ENCODE results near the gene OR6S1. TPM values are rescaled to one million over a fixed set of nuclear protein-coding genes. Genes with fewer than 3 reads are reported as not detected.

The OR6S1 gene
- total and polyA plus RNA-seq, 2 of the 8 experiments (the other 6 are each of a cell fraction or from before 2014, with no cell fraction given): not detected

DNA sequence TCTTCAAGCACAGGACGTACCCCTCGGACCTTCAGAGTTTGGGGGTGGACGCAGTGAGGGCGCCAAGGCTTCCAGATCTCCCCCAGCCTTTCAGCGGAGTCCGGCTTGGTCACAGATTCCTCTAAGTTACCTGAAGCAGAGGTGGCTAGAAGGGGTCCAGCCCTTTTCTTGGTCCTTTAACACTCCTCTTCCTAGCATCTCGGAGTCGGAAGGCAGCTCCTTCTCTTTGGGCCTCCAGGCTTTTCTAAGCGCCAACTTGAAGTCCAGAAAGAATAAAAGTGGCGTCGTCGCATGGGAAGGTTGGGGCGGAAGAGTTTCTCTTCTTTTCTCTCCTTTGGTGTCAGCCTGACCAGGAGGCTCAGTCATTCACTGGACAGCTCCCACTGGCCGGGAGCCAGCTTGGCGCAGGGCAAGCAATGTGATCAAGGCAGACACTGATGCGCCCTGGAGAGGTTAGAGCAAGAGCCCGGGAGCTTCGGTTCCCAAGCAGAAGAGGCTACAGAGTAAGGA lies 9.6 kb downstream of the OR6S1 start:
- Histone ChIP-seq H3K4ac (replicated peaks; ENCODE audit: insufficient read length, low read depth, low read length) (no peak overlapping the region), H3K9ac (replicated peaks in 1 of 4; ENCODE audit: extremely low read depth in 1 of 4, low read depth in 3 of 4, low read length in 3 of 4) (no peak overlapping the region; a peak in 1 of 7 replicates), H2AK5ac (ENCODE audit: low read depth, low read length) (no peak overlapping the region), H3K23me2 (ENCODE audit: low read depth, low read length) (peaks cover 23% of the 10 kb centered on the region), H2BK15ac (ENCODE audit: low read length) (no peak overlapping the region), H2BK120ac (replicated peaks; ENCODE audit: low read depth, low read length) (no peak overlapping the region), H3K4me1 (replicated peaks in 1 of 4; ENCODE audit: control insufficient read depth in 3 of 4, insufficient read depth in 4 of 4, low read length in 3 of 4) (peaks cover 0 to 6% (median 0%) of the 10 kb centered on the region in 4 experiments; a peak in 2 of 7 replicates), H2BK12ac (ENCODE audit: low read depth, low read length) (no peak overlapping the region), H3K4me3 (ENCODE audit: extremely low read depth in 1 of 4, insufficient read depth in 2 of 4, low read depth in 3 of 4, low read length in 4 of 4) (peak overlapping the region; percentile 76 to 96 (median 88)), H2AFZ (ENCODE audit: low read length) (no peak overlapping the region; the same call in 1 of the 2 replicates), H3K79me2 (ENCODE audit: control insufficient read depth in 1 of 2, insufficient read depth in 2 of 2, low read length in 2 of 2) (no peaks in the 10 kb centered on the region), H4K91ac (replicated peaks; ENCODE audit: insufficient read length, low read length) (no peak overlapping the region), H4K8ac (ENCODE audit: extremely low read depth, insufficient read depth, low read length) (no peak overlapping the region), H3K79me1 (ENCODE audit: low read depth, low read length) (no peaks in the 10 kb centered on the region), H2BK5ac (ENCODE audit: low read depth, low read length) (no peak overlapping the region), H3K36me3 (ENCODE audit: control insufficient read depth in 2 of 4, insufficient read depth in 4 of 4, low read length in 3 of 4) (no peaks in the 10 kb centered on the region), H3K18ac (ENCODE audit: extremely low read depth, low read length) (no peak overlapping the region), H3K14ac (ENCODE audit: insufficient read length) (no peak overlapping the region), H2BK20ac (ENCODE audit: low read length) (no peak overlapping the region), H3K4me2 (ENCODE audit: insufficient read depth in 1 of 2, low read depth in 2 of 2, low read length in 2 of 2) (peak overlapping the region; percentile 86 to 91), H3K27me3 (replicated peaks in 1 of 4; ENCODE audit: control insufficient read depth in 3 of 4, extremely low read depth in 1 of 4, insufficient read depth in 3 of 4, low read length in 3 of 4) (peaks cover 0 to 14% (median 7%) of the 10 kb centered on the region in 4 experiments; a peak in 5 of 7 replicates), H3K56ac (replicated peaks; ENCODE audit: insufficient read length, low read depth, low read length) (no peak overlapping the region), H3K23ac (ENCODE audit: insufficient read length) (no peak overlapping the region), H4K5ac (ENCODE audit: insufficient read length, low read depth, low read length) (no peak overlapping the region), H3K27ac (ENCODE audit: low read depth, low read length) (no peak overlapping the region), H4K20me1 (replicated peaks in 1 of 2; ENCODE audit: control insufficient read depth in 1 of 2, insufficient read depth in 2 of 2, low read length in 2 of 2) (no peaks in the 10 kb centered on the region), H3K9me3 (ENCODE audit: insufficient read depth in 2 of 2, low read depth in 1 of 2, low read length in 1 of 2) (no peaks in the 10 kb centered on the region)
- 3% methylated on average over 18 of the region's 18 CpGs; no CpG with 5 or more reads in 1 of the 2 experiments for WGBS, 2 experiments (ENCODE audit: extremely low coverage in 1 of 2, insufficient coverage in 1 of 2, insufficient read length in 1 of 2, insufficient replicate concordance in 2 of 2, low coverage in 1 of 2, low lambda C conversion rate in 2 of 2, missing lambda C conversion rate in 1 of 2)
- no peak for FAIRE-seq
- ChIA-PET CTCF (ENCODE audit: partially characterized antibody) (interaction anchor here (0.7 to 3.1 kb wide), 14 partner anchors 9 to 242 kb away, joined by 3 to 16 read pairs (median 6); partner anchors contain the start of gene RNASE4), POLR2A (ENCODE audit: partially characterized antibody) (interaction anchor here (0.9 to 2.1 kb wide), 3 partner anchors 12 to 162 kb away, joined by 4 to 7 read pairs (median 4); no protein-coding TSS in a partner anchor)
- DNase-seq (ENCODE audit: low read depth in 1 of 2, low spot score in 2 of 2): peak in 1 of 2 experiments; percentile 67
- TF ChIP-seq TAF1 (IDR thresholded peaks at IDR 0.05; ENCODE audit: low read depth, low read length) (peak; percentile 13; the same call in 1 of the 2 replicates), KDM4A (IDR thresholded peaks at IDR 0.05; ENCODE audit: low read depth, low read length, severe bottlenecking) (peak; percentile 7), SIN3A (conservative IDR thresholded peaks at IDR 0.05 in 1 of 2, IDR thresholded peaks at IDR 0.05 in 1 of 2; ENCODE audit: low read depth in 1 of 2, low read length in 2 of 2) (0 out of 4 replicates have a peak, but pooled peaks of 1 of the 2 experiments have one; percentile 50)
- TF ChIP-seq, protein P1, sequence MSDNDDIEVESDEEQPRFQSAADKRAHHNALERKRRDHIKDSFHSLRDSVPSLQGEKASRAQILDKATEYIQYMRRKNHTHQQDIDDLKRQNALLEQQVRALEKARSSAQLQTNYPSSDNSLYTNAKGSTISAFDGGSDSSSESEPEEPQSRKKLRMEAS (IDR thresholded peaks at IDR 0.05): no peak
